H1 (cell line): Measurements from ENCODE around the gene NAA11. TPM values are rescaled to one million over a fixed set of nuclear protein-coding genes. Genes with fewer than 3 reads are reported as not detected.

Experiments
- CTCF ChIA-PET: fragments of 300-600 bp; sonication (Branson Sonifier 250); formaldehyde crosslinking; loops from one replicate; lab custom pipeline; 2021; ENCODE audit not compliant: partially characterized antibody; lab: Charles Lee
- POLR2A ChIA-PET: fragments of 300-600 bp; sonication (Branson Sonifier 250); formaldehyde crosslinking; loops from one replicate; lab custom pipeline; 2021; ENCODE audit warnings: inconsistent platforms; ENCODE audit not compliant: partially characterized antibody; lab: Charles Lee
- DNase-seq, 2 experiments: peaks; one replicate each; pipeline versions ENCODE4 v3.0.0 to v3.0.0-alpha.2; 2010 to 2022; ENCODE audit warnings: low spot score in 2 of 2, low read depth in 1 of 2, mixed read lengths in 1 of 2
- FAIRE-seq: peaks from 2 replicates; lab custom pipeline; 2011; peaks lifted over from hg19 to GRCh38; lab: Jason Lieb, UNC
- H2AFZ ChIP-seq: 2 replicates; pipeline ENCODE4 v1.8.1; 2012; ENCODE audit warnings: low read length, inconsistent platforms
- H2AK5ac ChIP-seq: 2 replicates; pipeline ENCODE4 v1.6.1; 2013; ENCODE audit warnings: low read depth, low read length
- H2BK120ac ChIP-seq: replicated peaks from 2 replicates; pipeline ENCODE3; 2013; ENCODE audit warnings: low read depth, low read length, inconsistent platforms
- H2BK12ac ChIP-seq: 2 replicates; pipeline ENCODE4 v1.6.1; 2013; ENCODE audit warnings: low read depth, low read length
- H2BK15ac ChIP-seq: 2 replicates; pipeline ENCODE4 v1.6.1; 2013; ENCODE audit warnings: low read length
- H2BK20ac ChIP-seq: 2 replicates; pipeline ENCODE4 v1.6.1; 2013; ENCODE audit warnings: low read length
- H2BK5ac ChIP-seq: 2 replicates; pipeline ENCODE4 v1.6.1; 2013; ENCODE audit warnings: low read depth, low read length
- H3K14ac ChIP-seq: 2 replicates; pipeline ENCODE4 v1.6.1; 2013; ENCODE audit warnings: inconsistent platforms; ENCODE audit not compliant: insufficient read length
- H3K18ac ChIP-seq: 2 replicates; pipeline ENCODE4 v1.6.1; 2013; ENCODE audit warnings: low read length; ENCODE audit errors: extremely low read depth
- H3K23ac ChIP-seq: 2 replicates; pipeline ENCODE4 v1.6.1; 2013; ENCODE audit warnings: inconsistent platforms; ENCODE audit not compliant: insufficient read length
- H3K23me2 ChIP-seq: 2 replicates; pipeline ENCODE4 v1.6.1; 2013; ENCODE audit warnings: low read depth, low read length
- H3K27ac ChIP-seq: 2 replicates; pipeline ENCODE4 v1.6.1; 2011; ENCODE audit warnings: low read depth, low read length, inconsistent platforms
- H3K27me3 ChIP-seq, 4 experiments: replicated peaks in 1 of 4; 1 replicate in 1 of 4; 2 replicates in 3 of 4; pipeline versions ENCODE4 v1.6.1 to v1.8.1; 2011 to 2013; ENCODE audit warnings: low read length in 3 of 4, mild to moderate bottlenecking in 3 of 4, inconsistent platforms in 2 of 4, mixed read lengths in 2 of 4, moderate library complexity in 1 of 4; ENCODE audit not compliant: control insufficient read depth in 3 of 4, insufficient read depth in 3 of 4; ENCODE audit errors: extremely low read depth in 1 of 4
- H3K36me3 ChIP-seq, 4 experiments: 2 replicates each; pipeline versions ENCODE4 v1.6.1 to v1.8.1; 2011 to 2013; ENCODE audit warnings: mild to moderate bottlenecking in 4 of 4, low read length in 3 of 4, moderate library complexity in 2 of 4, control low read depth in 1 of 4, inconsistent platforms in 1 of 4; ENCODE audit not compliant: insufficient read depth in 4 of 4, control insufficient read depth in 2 of 4
- H3K4ac ChIP-seq: replicated peaks from 2 replicates; pipeline ENCODE3; 2013; ENCODE audit warnings: low read length, low read depth, mixed read lengths, inconsistent platforms; ENCODE audit not compliant: insufficient read length
- H3K4me1 ChIP-seq, 4 experiments: replicated peaks in 1 of 4; 1 replicate in 1 of 4; 2 replicates in 3 of 4; pipeline versions ENCODE4 v1.6.1 to v1.8.1; 2011 to 2013; ENCODE audit warnings: low read length in 3 of 4, inconsistent platforms in 2 of 4, mixed read lengths in 1 of 4; ENCODE audit not compliant: insufficient read depth in 4 of 4, control insufficient read depth in 3 of 4
- H3K4me2 ChIP-seq, 2 experiments: 2 replicates each; pipeline versions ENCODE4 v1.6.1 to v1.8.1; 2011 to 2013; ENCODE audit warnings: low read depth in 2 of 2, low read length in 2 of 2, control low read depth in 1 of 2, inconsistent platforms in 1 of 2, mild to moderate bottlenecking in 1 of 2; ENCODE audit not compliant: insufficient read depth in 1 of 2
- H3K4me3 ChIP-seq, 4 experiments: fragments of 200-600, 300-600 bp in 1 of 4; sonication (generic), shearing (Covaris generic), sonication (Bioruptor Twin) in 1 of 4; 2 replicates each; pipeline versions ENCODE4 v1.5.1 to v1.8.1; 2011 to 2016; ENCODE audit warnings: low read length in 4 of 4, low read depth in 3 of 4, control low read depth in 2 of 4, inconsistent platforms in 2 of 4, mild to moderate bottlenecking in 2 of 4, mixed read lengths in 1 of 4, moderate library complexity in 1 of 4; ENCODE audit not compliant: insufficient read depth in 2 of 4; ENCODE audit errors: extremely low read depth in 1 of 4
- H3K56ac ChIP-seq: replicated peaks from 2 replicates; pipeline ENCODE3; 2013; ENCODE audit warnings: low read depth, mild to moderate bottlenecking, mixed read lengths, low read length, inconsistent platforms; ENCODE audit not compliant: insufficient read length
- H3K79me1 ChIP-seq: 2 replicates; pipeline ENCODE4 v1.6.1; 2013; ENCODE audit warnings: low read depth, low read length, control low read depth
- H3K79me2 ChIP-seq, 2 experiments: 2 replicates each; pipeline versions ENCODE4 v1.6.1 to v1.8.1; 2012 to 2013; ENCODE audit warnings: low read length in 2 of 2, mild to moderate bottlenecking in 2 of 2, inconsistent platforms in 1 of 2; ENCODE audit not compliant: insufficient read depth in 2 of 2, control insufficient read depth in 1 of 2
- H3K9ac ChIP-seq, 4 experiments: replicated peaks in 1 of 4; 1 replicate in 1 of 4; 2 replicates in 3 of 4; pipeline versions ENCODE4 v1.6.1 to v1.8.1; 2011 to 2013; ENCODE audit warnings: low read depth in 3 of 4, low read length in 3 of 4, control low read depth in 2 of 4, mild to moderate bottlenecking in 2 of 4, moderate library complexity in 2 of 4, inconsistent platforms in 1 of 4; ENCODE audit errors: extremely low read depth in 1 of 4
- H3K9me3 ChIP-seq, 2 experiments: 2 replicates each; pipeline versions ENCODE4 v1.6.1 to v1.8.1; 2012 to 2013; ENCODE audit warnings: mild to moderate bottlenecking in 2 of 2, moderate library complexity in 2 of 2, control low read depth in 1 of 2, inconsistent platforms in 1 of 2, low read depth in 1 of 2, low read length in 1 of 2, mixed read lengths in 1 of 2; ENCODE audit not compliant: insufficient read depth in 2 of 2
- H4K20me1 ChIP-seq, 2 experiments: replicated peaks in 1 of 2; 2 replicates each; pipeline versions ENCODE3 to v1.8.1; 2011 to 2013; ENCODE audit warnings: inconsistent platforms in 2 of 2, low read length in 2 of 2, mild to moderate bottlenecking in 1 of 2; ENCODE audit not compliant: insufficient read depth in 2 of 2, control insufficient read depth in 1 of 2
- H4K5ac ChIP-seq: 2 replicates; pipeline ENCODE4 v1.6.1; 2013; ENCODE audit warnings: low read length, low read depth, mixed read lengths, inconsistent platforms; ENCODE audit not compliant: insufficient read length
- H4K8ac ChIP-seq: 2 replicates; pipeline ENCODE4 v1.8.0; 2013; ENCODE audit warnings: mild to moderate bottlenecking, moderate library complexity, low read length, inconsistent platforms; ENCODE audit not compliant: insufficient read depth; ENCODE audit errors: extremely low read depth
- H4K91ac ChIP-seq: replicated peaks from 2 replicates; pipeline ENCODE3; 2013; ENCODE audit warnings: low read length, mixed read lengths, inconsistent platforms; ENCODE audit not compliant: insufficient read length
- CHD1 ChIP-seq: IDR thresholded peaks from 2 replicates; pipeline ENCODE4 v1.6.1; 2012; ENCODE audit warnings: low read depth, low read length, improper control_type of control experiment
- FOSL1 ChIP-seq: IDR thresholded peaks from 2 replicates; pipeline ENCODE4 v1.6.1; 2011; ENCODE audit warnings: mild to moderate bottlenecking, low read depth, low read length, moderate library complexity; ENCODE audit not compliant: insufficient read depth
- KDM1A ChIP-seq: fragments of 200-600, 300-600 bp; sonication (generic); IDR thresholded peaks from 2 replicates; pipeline ENCODE4 v1.7.1; 2016; ENCODE audit warnings: mild to moderate bottlenecking, low read length, borderline replicate concordance
- RAD21 ChIP-seq, 2 experiments: IDR thresholded peaks in 1 of 2; conservative IDR thresholded peaks in 1 of 2; 2 replicates each; pipeline ENCODE4 v1.6.1; 2011; ENCODE audit warnings: low read depth in 2 of 2, low read length in 2 of 2, improper control_type of control experiment in 1 of 2, inconsistent platforms in 1 of 2, mild to moderate bottlenecking in 1 of 2, moderate library complexity in 1 of 2
- SIN3A ChIP-seq, 2 experiments: IDR thresholded peaks in 1 of 2; conservative IDR thresholded peaks in 1 of 2; 2 replicates each; pipeline ENCODE4 v1.6.1; 2011 to 2012; ENCODE audit warnings: low read length in 2 of 2, improper control_type of control experiment in 1 of 2, low read depth in 1 of 2, mild to moderate bottlenecking in 1 of 2
- ZNF274 ChIP-seq: IDR thresholded peaks from 2 replicates; pipeline ENCODE4 v1.7.0; 2012; ENCODE audit warnings: low read length, borderline replicate concordance; ENCODE audit errors: extremely low read depth
- WGBS, 2 experiments: shearing (Covaris generic) in 1 of 2; methylation state at CpG; one replicate each; pipeline versions ENCODE4 v1.1.6 to v1.1.7; 2013 to 2015; ENCODE audit warnings: low lambda C conversion rate in 2 of 2, mixed read lengths in 2 of 2, inconsistent platforms in 1 of 2, low coverage in 1 of 2, missing lambda C conversion rate in 1 of 2; ENCODE audit not compliant: insufficient replicate concordance in 2 of 2, insufficient coverage in 1 of 2, insufficient read length in 1 of 2; ENCODE audit errors: extremely low coverage in 1 of 2, missing lambda C conversion rate in 1 of 2; 5-methylcytosine and 5-hydroxymethylcytosine counted together
- polyA plus RNA-seq, 7 experiments: library from polyadenylated mRNA; depleted of rRNA in 3 of 7; stranded (reverse) in 5 of 7; unstranded in 2 of 7; fragments of >200 nt in 5 of 7; fragments of 200-250 nt in 2 of 7; gene quantifications; 1 replicate in 5 of 7; 2 replicates in 1 of 7; 4 replicates in 1 of 7; pipeline versions ENCODE4 v1.2.1 to v1.2.3, GENCODE V29; 2011 to 2013; ENCODE audit warnings: missing spikeins in 2 of 7, mixed read lengths in 2 of 7
- total RNA-seq: library from RNA; stranded (reverse); fragmentation: NEBNext Ultra II Directional; extraction: Animal tissue kit (Norgen Biotek cat#: 25700); gene quantifications from 2 replicates; pipeline ENCODE4 v1.2.1, GENCODE V29; 2021
- TF ChIP-seq, protein P1 (sequence below): IDR thresholded peaks from 2 replicates; pipeline ENCODE4 v1.6.1; 2012; ENCODE audit warnings: inconsistent platforms
- TF ChIP-seq, protein P2 (sequence below): IDR thresholded peaks from 2 replicates; pipeline ENCODE4 v1.6.1; 2011; ENCODE audit warnings: low read length, improper control_type of control experiment
- TF ChIP-seq, protein P3 (sequence below): IDR thresholded peaks from 2 replicates; pipeline ENCODE4 v1.6.1; 2011; ENCODE audit warnings: low read depth, mild to moderate bottlenecking, low read length; ENCODE audit not compliant: insufficient read depth

Gene NAA11
- total and polyA plus RNA-seq, 2 of the 8 experiments (the other 6 are each of a cell fraction or from before 2014, with no cell fraction given) = not detected

DNA sequence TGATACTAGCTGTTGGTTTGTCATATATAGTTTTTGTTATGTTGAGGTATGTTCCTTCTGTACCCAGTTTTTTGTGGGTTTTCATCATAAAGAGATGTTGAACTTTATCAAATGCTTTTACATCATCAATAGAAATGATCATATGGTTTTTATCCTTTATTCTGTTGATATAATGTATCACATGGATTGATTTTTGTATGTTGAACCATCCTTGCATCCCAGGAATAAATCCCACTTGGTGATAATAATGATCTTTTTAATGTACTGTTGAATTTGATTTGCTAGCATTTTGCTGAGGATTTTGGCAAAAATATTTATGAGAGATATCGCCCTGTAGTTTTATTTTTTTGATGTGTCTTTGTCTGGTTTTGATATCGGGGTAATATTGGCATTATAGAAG lies 22.5 kb upstream of the NAA11 start:
- H2BK5ac ChIP-seq = no peak overlapping the region
- no peak overlapping the region for H3K9ac ChIP-seq
- ChIA-PET CTCF (no interaction called here), POLR2A (no interaction called here)
- no peak overlapping the region for H4K91ac ChIP-seq
- no peak overlapping the region for H2BK20ac ChIP-seq
- no peak overlapping the region for H2AFZ ChIP-seq
- H3K27ac ChIP-seq = no peak overlapping the region
- H2BK12ac ChIP-seq = no peak overlapping the region
- no peaks in the 10 kb centered on the region; the same call in 1 of the 2 replicates for H3K23me2 ChIP-seq
- no peak overlapping the region for H4K8ac ChIP-seq
- H3K4me2 ChIP-seq = no peak overlapping the region
- H3K4me1 ChIP-seq = no peaks in the 10 kb centered on the region
- no peak overlapping the region for H2BK120ac ChIP-seq
- 0 out of 4 replicates have a peak, but pooled peaks cover 0 to 2% of the 10 kb centered on the region in 2 experiments for H3K9me3 ChIP-seq
- H3K14ac ChIP-seq = no peak overlapping the region
- no peaks in the 10 kb centered on the region for H3K79me2 ChIP-seq
- H3K18ac ChIP-seq = no peak overlapping the region
- H2AK5ac ChIP-seq = no peak overlapping the region
- H3K27me3 ChIP-seq = no peaks in the 10 kb centered on the region
- FAIRE-seq (no peak), DNase-seq (no peak)
- H3K79me1 ChIP-seq = no peaks in the 10 kb centered on the region
- H3K36me3 ChIP-seq = no peaks in the 10 kb centered on the region
- WGBS, 2 experiments = 93% methylated on average over 2 of the region's 2 CpGs; no CpG with 5 or more reads in 1 of the 2 experiments
- H3K4me3 ChIP-seq = no peak overlapping the region
- H3K23ac ChIP-seq = no peak overlapping the region
- H4K5ac ChIP-seq = no peak overlapping the region
- no peak overlapping the region for H3K4ac ChIP-seq
- H2BK15ac ChIP-seq = no peak overlapping the region
- H4K20me1 ChIP-seq = no peaks in the 10 kb centered on the region
- H3K56ac ChIP-seq = no peak overlapping the region
- TF ChIP-seq FOSL1 = no peak
- TF ChIP-seq, protein P1, sequence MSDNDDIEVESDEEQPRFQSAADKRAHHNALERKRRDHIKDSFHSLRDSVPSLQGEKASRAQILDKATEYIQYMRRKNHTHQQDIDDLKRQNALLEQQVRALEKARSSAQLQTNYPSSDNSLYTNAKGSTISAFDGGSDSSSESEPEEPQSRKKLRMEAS = no peak
- TF ChIP-seq, protein P2, sequence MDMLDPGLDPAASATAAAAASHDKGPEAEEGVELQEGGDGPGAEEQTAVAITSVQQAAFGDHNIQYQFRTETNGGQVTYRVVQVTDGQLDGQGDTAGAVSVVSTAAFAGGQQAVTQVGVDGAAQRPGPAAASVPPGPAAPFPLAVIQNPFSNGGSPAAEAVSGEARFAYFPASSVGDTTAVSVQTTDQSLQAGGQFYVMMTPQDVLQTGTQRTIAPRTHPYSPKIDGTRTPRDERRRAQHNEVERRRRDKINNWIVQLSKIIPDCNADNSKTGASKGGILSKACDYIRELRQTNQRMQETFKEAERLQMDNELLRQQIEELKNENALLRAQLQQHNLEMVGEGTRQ = no peak
- TF ChIP-seq RAD21 (IDR thresholded peaks at IDR 0.05 in 1 of 2, conservative IDR thresholded peaks at IDR 0.05 in 1 of 2; ENCODE audit: low read depth in 2 of 2, low read length in 2 of 2) = no peak
- TF ChIP-seq KDM1A = no peak
- TF ChIP-seq, protein P3, sequence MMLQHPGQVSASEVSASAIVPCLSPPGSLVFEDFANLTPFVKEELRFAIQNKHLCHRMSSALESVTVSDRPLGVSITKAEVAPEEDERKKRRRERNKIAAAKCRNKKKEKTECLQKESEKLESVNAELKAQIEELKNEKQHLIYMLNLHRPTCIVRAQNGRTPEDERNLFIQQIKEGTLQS = no peak
- TF ChIP-seq CHD1 = no peak
- no peak for TF ChIP-seq ZNF274
- TF ChIP-seq SIN3A (conservative IDR thresholded peaks at IDR 0.05 in 1 of 2, IDR thresholded peaks at IDR 0.05 in 1 of 2; ENCODE audit: low read depth in 1 of 2, low read length in 2 of 2) = no peak
